Activated CD4-positive, alpha-beta T cell treated with anti-CD3 and anti-CD28 coated beads, Interleukin-2, amount 10 ng/mL, durations not matched to agents 24 days and 14 days (primary cell): ENCODE data around the gene SPG21. TPM values are rescaled to one million over a fixed set of nuclear protein-coding genes. Genes with fewer than 3 reads are reported as not detected.

ENCODE experiments used
- DNase-seq: peaks from one replicate; pipeline ENCODE4 v3.0.0; 2022
- H3K27ac Mint-ChIP-seq: one replicate; pipeline ENCODE4 v1.8.0; 2022; ENCODE audit warnings: mild to moderate bottlenecking, mixed read lengths
- H3K27me3 Mint-ChIP-seq: one replicate; pipeline ENCODE4 v1.8.0; 2022; ENCODE audit warnings: mixed read lengths
- H3K36me3 Mint-ChIP-seq: one replicate; pipeline ENCODE4 v1.8.0; 2022; ENCODE audit warnings: low read depth, mild to moderate bottlenecking, mixed read lengths
- H3K4me1 Mint-ChIP-seq: one replicate; pipeline ENCODE4 v1.8.0; 2021; ENCODE audit warnings: mixed read lengths
- H3K4me3 Mint-ChIP-seq: one replicate; pipeline ENCODE4 v1.8.0; 2022; ENCODE audit warnings: mild to moderate bottlenecking, moderate library complexity, mixed read lengths
- H3K9me3 Mint-ChIP-seq: one replicate; pipeline ENCODE4 v1.8.0; 2021; ENCODE audit warnings: mixed read lengths
- intact Hi-C: fragments of 100-400 bp; cut with micrococcal nuclease; formaldehyde crosslinking; loops from one replicate; pipeline ENCODE4 v1.15.1; 2023
- total RNA-seq: library from RNA; stranded (reverse); gene quantifications from 2 replicates; pipeline ENCODE4 v1.2.3, GENCODE V29; 2022

SPG21 gene
- total RNA-seq, 1 donor from 2014 or later, result 76.2 TPM

DNA sequence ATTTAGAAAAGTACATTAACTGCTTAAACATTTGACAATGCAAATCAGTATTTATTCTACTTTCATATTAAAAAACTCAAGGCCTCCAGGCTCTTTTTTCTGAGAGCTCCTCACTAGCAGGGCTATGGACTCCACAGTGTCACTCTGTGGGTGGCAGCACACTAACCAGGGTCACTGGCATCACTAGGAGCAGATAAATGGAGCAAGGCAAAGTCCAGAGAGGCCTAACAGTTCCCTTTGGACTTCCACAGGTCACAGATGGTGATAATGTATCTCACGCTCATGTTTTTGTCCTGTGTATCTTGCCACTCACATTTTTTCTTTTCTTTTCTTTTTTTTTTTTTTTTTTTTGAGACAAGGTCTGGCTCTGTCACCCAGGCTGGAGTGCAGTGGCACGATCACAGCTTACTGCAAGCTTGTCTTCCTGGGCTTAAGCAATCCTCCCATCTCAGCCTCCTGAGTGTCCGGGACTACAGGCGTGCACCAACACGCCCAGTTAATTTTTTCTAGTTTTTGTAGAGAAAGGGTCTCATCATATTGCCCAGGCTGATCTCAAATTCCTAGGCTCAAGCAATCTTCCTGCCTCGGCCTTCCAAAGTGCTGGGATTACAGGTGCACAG, 7.8 kb downstream of the SPG21 start:
- no peak for DNase-seq
- Mint-ChIP-seq H3K27ac (no peak overlapping the region), H3K9me3 (no peaks in the 10 kb centered on the region), H3K27me3 (no peaks in the 10 kb centered on the region), H3K4me1 (peaks cover 20% of the 10 kb centered on the region), H3K36me3 (peaks cover 36% of the 10 kb centered on the region), H3K4me3 (no peak overlapping the region)
- intact Hi-C loops, result loop anchor here (10.0 kb wide), 1 partner anchor 137 kb away; the partner anchor contains the start of gene PLEKHO2

DNA sequence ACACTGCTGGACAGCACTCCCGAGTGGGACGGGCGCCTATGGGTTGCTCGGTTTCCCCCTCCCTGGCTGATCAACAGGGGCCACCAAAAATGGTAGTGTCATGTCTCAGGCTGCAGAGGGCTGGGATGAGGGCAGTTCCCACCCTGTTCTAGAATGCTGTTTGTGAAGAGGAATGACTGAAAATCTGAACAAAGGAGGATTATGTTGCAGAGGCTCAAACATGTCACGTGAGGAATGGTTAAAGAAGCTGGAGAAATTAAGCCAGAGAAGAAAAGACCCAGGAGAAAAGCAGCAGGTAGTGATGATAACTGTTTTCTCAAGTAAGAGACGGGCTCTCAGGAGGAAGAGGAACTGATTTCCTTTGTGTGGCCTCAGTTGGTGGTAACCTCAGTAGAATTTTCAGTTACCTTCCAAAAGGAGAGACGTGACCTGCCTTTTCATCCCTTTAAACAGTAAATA, 10.4 kb downstream of the SPG21 start:
- no peak overlapping the region for H3K27ac Mint-ChIP-seq
- H3K27me3 Mint-ChIP-seq, result no peaks in the 10 kb centered on the region
- intact Hi-C loops, result no loop called here
- H3K4me1 Mint-ChIP-seq, result peaks cover 10% of the 10 kb centered on the region
- H3K4me3 Mint-ChIP-seq, result no peak overlapping the region
- H3K9me3 Mint-ChIP-seq, result no peaks in the 10 kb centered on the region
- peaks cover 45% of the 10 kb centered on the region for H3K36me3 Mint-ChIP-seq
- no peak for DNase-seq

DNA sequence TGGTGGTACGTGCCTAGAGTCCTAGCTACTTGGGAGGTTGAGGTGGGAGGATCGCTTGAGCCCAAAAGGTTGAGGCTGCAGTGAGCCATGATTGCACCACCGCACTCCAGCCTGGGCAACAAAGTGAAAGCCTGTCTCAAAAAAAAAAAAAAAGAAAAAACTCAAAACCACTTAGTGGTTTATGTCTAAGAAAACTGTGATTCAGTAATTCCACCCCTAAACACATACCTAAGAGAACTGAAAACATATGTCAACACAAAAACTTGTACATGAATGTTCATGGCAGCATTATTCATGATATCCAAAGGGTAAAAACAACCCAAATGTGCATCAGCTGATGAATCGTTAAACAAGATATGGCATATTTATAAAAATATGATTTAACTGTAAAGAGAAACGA, 14.3 kb downstream of the SPG21 start:
- Mint-ChIP-seq H3K4me3 (no peak overlapping the region), H3K36me3 (peaks cover 50% of the 10 kb centered on the region), H3K27me3 (no peaks in the 10 kb centered on the region), H3K9me3 (no peaks in the 10 kb centered on the region), H3K27ac (peak overlapping the region; percentile 42), H3K4me1 (peaks cover 4% of the 10 kb centered on the region)
- intact Hi-C loops, result no loop called here
- DNase-seq, result peak; percentile 36

DNA sequence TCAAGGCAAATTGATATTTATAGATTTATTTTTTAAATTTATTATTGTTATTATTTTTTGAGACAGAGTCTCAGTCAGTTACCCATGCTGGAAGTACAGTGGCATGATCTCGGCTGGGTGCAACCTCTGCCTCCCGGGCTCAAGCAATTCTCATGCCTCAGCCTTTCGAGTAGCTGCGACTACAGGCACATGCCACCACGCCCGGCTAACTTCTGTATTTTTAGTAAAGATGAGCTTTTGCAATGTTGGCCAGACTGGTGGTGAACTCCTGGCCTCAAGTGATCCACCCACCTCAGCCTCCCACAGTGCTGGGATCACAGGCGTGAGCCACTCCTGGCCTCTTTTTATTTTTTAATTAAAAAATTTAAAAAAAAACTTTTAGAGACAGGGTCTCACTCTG, 19.0 kb downstream of the SPG21 start:
- peak; percentile 37 for DNase-seq
- intact Hi-C loops, result no loop called here
- H3K4me3 Mint-ChIP-seq, result no peak overlapping the region

DNA sequence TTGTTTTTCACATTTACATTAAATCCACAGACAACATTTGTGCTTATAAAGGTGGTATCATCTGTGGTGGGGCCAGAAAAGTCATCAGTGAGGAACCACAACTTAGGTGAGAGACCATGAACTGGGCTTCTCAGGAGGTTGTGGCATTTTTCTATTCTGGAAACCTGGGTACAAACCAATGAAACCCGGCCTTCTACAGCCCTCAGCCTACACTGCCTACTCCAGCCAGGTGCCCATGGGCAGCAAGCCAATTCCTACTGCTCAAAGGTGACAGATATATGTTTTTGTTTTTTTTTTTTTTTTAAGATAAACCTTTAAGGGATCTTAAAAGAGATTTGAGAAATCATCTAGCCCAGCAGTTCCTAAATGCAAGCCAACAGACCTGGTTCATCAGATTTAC, 20.3 kb downstream of the SPG21 start:
- Mint-ChIP-seq H3K27me3 (no peaks in the 10 kb centered on the region), H3K4me3 (no peak overlapping the region), H3K9me3 (no peaks in the 10 kb centered on the region), H3K4me1 (no peaks in the 10 kb centered on the region), H3K36me3 (peaks cover 44% of the 10 kb centered on the region), H3K27ac (no peak overlapping the region)
- intact Hi-C loops, result no loop called here
- peak; percentile 41 for DNase-seq

More for the DNA sequence above, 19.0 kb downstream of the SPG21 start:
- Mint-ChIP-seq H3K9me3 (no peaks in the 10 kb centered on the region), H3K27ac (no peak overlapping the region), H3K27me3 (no peaks in the 10 kb centered on the region), H3K4me1 (peaks cover 3% of the 10 kb centered on the region), H3K36me3 (peaks cover 43% of the 10 kb centered on the region)

DNA sequence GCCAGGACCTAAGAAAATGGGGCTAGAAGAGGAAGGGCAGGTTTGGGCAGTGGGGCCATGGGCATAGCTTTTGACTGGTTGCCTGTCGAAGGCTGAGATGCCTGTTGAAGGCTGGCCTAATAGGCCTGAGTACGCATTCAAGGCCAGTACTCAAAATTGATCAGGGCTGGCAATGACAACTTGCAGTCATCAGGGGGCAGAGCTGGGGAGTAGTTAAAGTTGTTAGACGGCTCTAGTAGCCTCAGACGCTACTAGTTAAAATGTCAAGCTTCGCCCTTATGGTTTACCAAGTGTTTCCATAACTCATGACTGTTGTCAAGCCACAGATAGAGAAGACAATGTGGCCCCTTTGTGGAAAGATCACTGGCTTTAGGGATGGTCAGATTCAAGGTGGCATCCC, 28.7 kb downstream of the SPG21 start:
- no peak overlapping the region for H3K27ac Mint-ChIP-seq
- H3K36me3 Mint-ChIP-seq, result peaks cover 69% of the 10 kb centered on the region
- H3K27me3 Mint-ChIP-seq, result no peaks in the 10 kb centered on the region
- DNase-seq, result peak; percentile 45
- no peak overlapping the region for H3K4me3 Mint-ChIP-seq
- no peaks in the 10 kb centered on the region for H3K9me3 Mint-ChIP-seq
- intact Hi-C loops, result no loop called here
- H3K4me1 Mint-ChIP-seq, result no peaks in the 10 kb centered on the region

DNA sequence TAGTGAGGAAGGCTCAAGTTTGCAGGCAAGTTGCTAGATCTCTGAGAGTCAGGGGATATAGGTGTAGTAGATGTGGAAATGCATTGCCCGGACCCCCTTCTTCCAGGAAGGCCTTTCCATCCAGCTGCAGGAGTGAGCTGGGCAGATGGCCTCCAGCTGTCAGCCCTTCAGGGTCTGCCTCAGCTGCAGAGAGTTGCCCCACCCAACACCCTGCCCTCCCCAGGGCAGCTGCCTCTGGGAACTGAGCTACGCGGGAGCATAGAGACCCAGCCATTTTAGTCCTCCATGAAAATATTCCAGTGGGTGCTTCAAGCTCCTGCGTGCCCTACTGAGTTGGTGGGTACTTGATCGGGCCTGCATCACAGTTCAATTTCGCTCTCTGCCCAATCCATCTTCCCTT, 29.6 kb downstream of the SPG21 start:
- intact Hi-C loops, result no loop called here
- Mint-ChIP-seq H3K4me1 (no peaks in the 10 kb centered on the region), H3K36me3 (peaks cover 71% of the 10 kb centered on the region), H3K27ac (no peak overlapping the region), H3K27me3 (no peaks in the 10 kb centered on the region), H3K9me3 (no peaks in the 10 kb centered on the region), H3K4me3 (no peak overlapping the region)
- DNase-seq, result no peak

DNA sequence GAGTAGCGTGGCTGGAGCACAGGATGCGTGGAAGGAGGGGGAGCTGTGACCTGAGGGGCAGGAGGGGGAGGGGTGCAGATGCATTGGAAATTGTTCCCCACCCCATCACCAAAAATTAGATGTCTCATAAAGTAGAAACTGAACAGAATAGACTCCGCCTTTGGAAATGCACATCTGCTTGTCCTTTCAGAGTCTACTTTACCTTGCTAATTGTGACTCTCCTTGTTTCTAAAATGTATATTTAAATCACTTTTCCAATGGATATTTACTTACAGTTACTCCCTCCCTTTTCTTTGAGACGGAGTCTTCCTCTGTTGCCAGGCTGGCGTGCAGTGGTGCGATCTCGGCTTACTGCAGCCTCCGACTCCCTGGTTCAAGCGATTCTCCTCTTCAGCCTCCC, 30.6 kb downstream of the SPG21 start:
- no peaks in the 10 kb centered on the region for H3K4me1 Mint-ChIP-seq
- H3K27ac Mint-ChIP-seq, result no peak overlapping the region
- no peak overlapping the region for H3K4me3 Mint-ChIP-seq
- peaks cover 62% of the 10 kb centered on the region for H3K36me3 Mint-ChIP-seq
- no peaks in the 10 kb centered on the region for H3K27me3 Mint-ChIP-seq
- no peaks in the 10 kb centered on the region for H3K9me3 Mint-ChIP-seq
- peak; percentile 41 for DNase-seq
- intact Hi-C loops, result no loop called here

DNA sequence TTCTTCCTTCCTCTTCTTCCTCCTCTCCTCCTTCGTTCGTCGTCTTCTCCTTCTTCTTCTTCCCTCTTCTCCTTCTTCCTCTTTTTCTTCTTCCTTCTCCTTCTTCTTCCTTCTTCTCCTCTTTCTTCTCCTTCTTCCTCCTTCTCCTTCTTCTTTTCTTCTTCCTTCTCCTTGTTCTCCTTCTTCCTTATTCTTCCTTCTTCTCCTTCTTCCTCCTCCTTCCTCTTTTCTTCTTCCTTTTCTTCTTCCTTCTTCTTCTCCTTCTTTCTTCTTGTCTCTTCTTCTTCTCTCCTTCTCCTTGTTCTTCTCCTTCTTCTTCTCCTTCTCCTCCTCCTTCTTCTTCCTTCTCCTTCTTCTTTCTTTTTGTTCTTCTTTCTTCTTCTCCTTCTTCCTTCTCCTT, 35.3 kb downstream of the SPG21 start:
- intact Hi-C loops, result no loop called here
- H3K27ac Mint-ChIP-seq, result no peak overlapping the region
- H3K9me3 Mint-ChIP-seq, result no peaks in the 10 kb centered on the region
- H3K36me3 Mint-ChIP-seq, result peaks cover 24% of the 10 kb centered on the region
- H3K27me3 Mint-ChIP-seq, result no peaks in the 10 kb centered on the region
- no peak overlapping the region for H3K4me3 Mint-ChIP-seq
- peaks cover 3% of the 10 kb centered on the region for H3K4me1 Mint-ChIP-seq
- no peak for DNase-seq

DNA sequence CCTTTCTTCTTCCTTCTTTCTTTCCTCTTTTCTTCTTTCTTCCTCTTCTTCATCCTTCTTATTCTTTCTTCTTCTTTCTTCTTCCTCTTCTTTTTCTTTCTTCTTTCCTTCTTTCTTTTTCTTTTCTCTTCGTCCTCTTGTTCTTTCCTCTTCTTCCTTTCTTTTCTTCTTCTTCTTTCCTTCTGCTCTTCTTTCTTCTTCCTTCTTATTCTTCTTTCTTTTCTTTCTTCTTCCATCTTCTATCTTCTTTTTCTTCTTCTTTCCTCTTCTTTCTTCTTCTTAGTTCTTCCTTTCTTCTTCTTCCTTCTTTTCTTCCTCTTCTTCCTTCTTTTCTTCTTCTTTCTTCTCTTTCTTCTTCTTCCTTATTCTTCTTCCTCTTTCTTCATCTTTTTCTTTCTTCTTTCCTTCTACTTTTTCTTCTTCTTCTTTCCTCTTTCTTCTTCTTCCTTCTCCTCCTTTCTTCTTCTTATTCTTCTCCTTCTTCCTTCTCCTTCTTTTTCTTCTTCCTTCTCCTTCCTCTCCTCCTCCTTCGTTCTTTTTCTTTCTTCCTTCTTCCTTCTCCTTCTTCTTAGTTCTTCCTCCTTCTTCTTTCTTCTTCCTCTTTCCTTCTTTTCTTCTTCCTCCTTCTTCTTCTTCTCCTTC, 37.8 kb downstream of the SPG21 start:
- H3K4me3 Mint-ChIP-seq, result no peak overlapping the region
- no peak for DNase-seq
- peak overlapping the region; percentile 10 for H3K27ac Mint-ChIP-seq
- H3K4me1 Mint-ChIP-seq, result peaks cover 3% of the 10 kb centered on the region
- intact Hi-C loops, result no loop called here
- H3K27me3 Mint-ChIP-seq, result no peaks in the 10 kb centered on the region
- peaks cover 11% of the 10 kb centered on the region for H3K36me3 Mint-ChIP-seq
- no peaks in the 10 kb centered on the region for H3K9me3 Mint-ChIP-seq

DNA sequence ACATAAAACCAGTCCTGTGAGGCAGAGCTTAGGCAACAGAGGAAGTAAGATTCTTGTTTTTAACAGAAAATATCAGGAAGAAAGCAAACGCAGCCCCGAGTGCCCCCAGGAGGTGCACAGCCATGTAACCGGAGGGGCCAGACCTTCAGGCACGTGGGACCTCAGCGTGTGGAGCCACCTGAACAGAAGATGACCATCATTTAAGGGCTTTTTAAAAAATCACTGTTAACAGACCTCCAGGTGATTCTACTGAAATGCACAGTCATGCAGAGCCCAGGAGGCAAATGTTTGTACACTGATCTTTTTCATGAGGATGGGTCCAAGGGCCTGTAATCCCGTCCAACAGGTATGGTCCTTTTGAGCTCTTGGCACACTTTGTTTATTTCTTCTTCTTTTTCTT, 38.8 kb downstream of the SPG21 start:
- H3K27me3 Mint-ChIP-seq, result no peaks in the 10 kb centered on the region
- peaks cover 7% of the 10 kb centered on the region for H3K36me3 Mint-ChIP-seq
- DNase-seq, result peak; percentile 49
- intact Hi-C loops, result no loop called here
- peak overlapping the region; percentile 3 for H3K27ac Mint-ChIP-seq
- peaks cover 3% of the 10 kb centered on the region for H3K4me1 Mint-ChIP-seq
- H3K9me3 Mint-ChIP-seq, result no peaks in the 10 kb centered on the region
- H3K4me3 Mint-ChIP-seq, result no peak overlapping the region

DNA sequence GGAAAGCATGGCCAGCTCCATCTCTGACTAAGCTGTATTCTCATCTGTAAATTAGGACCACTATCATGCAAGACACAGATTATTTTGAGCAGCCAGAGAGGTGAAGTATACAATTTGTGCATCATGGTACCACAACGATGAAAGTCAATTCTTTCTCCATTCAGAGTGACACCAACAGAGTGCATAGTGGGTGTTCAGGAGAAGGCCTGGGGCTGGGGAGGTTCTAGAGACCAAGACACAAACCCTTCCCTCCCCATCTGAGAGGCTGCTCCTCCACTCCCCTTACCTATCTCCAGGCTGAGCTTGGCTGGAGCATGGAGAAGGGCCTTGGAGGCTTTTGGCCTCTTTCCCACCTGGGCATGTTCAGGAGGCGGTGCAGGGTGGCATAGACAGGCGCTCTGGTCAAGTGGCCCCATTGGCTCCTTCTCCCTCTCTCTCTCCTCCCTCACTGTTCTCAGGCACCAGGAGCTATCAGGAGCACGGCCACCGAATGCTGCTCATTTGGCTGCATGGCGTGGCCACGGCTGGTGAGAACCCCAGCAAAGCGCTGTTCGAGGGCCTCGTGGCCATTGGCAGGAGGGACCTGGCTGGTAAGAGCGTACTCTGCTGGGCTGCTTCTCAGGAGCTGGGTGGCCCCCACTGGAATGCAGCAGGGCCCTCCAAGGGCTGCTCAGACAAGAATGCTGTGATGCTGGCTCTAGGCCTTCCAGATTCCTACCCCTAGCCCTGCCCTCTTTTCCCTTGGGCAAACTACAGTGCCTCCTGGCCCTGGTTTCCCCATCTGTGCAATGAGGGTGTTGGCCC, 40.1 kb downstream of the SPG21 start:
- no peaks in the 10 kb centered on the region for H3K27me3 Mint-ChIP-seq
- H3K4me1 Mint-ChIP-seq, result peaks cover 3% of the 10 kb centered on the region
- H3K36me3 Mint-ChIP-seq, result no peaks in the 10 kb centered on the region
- intact Hi-C loops, result no loop called here
- no peak overlapping the region for H3K27ac Mint-ChIP-seq
- no peaks in the 10 kb centered on the region for H3K9me3 Mint-ChIP-seq
- peak; percentile 53 for DNase-seq
- no peak overlapping the region for H3K4me3 Mint-ChIP-seq

DNA sequence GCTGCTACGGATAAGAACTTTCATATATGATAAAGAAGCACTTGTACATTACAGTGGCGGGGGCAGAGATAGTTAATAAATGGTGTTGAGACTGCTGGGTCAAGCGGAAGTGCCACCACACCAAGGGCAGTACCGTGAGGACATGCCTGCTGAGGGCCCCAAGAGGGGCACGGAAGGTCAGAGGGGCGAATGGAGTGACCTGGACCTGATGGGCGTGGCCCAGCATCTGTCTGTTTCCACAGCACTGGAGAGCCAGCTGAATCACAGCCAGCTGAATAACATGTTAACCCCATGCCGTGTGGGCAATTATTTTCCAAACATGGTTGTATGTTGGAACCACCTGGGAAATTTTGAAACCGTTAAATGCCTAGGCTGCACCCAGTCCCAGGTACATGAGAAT, 40.8 kb downstream of the SPG21 start:
- Mint-ChIP-seq H3K36me3 (no peaks in the 10 kb centered on the region), H3K9me3 (no peaks in the 10 kb centered on the region), H3K27ac (no peak overlapping the region), H3K4me3 (no peak overlapping the region), H3K4me1 (peaks cover 3% of the 10 kb centered on the region), H3K27me3 (no peaks in the 10 kb centered on the region)
- intact Hi-C loops, result no loop called here
- DNase-seq, result peak; percentile 50

DNA sequence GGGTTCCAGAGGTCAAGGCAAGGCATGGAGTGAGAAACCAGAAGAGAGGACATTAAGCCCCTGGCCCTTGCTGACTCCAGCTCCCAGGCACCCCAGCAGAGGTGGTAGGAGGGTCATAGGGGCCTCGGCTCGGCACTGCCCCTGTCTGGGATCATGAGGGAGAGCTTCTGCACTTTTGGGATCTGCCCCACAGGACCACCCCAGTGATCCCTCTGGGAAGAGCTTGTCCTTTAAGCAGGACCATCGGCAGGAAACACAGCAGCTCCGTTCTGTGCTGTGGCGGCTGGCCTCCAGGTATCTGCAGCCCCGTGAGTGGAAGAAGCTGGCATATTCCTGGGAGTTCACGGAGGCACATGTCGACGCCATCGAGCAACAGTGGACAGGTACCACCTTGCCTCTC, 42.5 kb downstream of the SPG21 start:
- no peaks in the 10 kb centered on the region for H3K36me3 Mint-ChIP-seq
- peak; percentile 54 for DNase-seq
- no peaks in the 10 kb centered on the region for H3K27me3 Mint-ChIP-seq
- H3K4me3 Mint-ChIP-seq, result no peak overlapping the region
- H3K27ac Mint-ChIP-seq, result no peak overlapping the region
- peaks cover 3% of the 10 kb centered on the region for H3K4me1 Mint-ChIP-seq
- intact Hi-C loops, result no loop called here
- no peaks in the 10 kb centered on the region for H3K9me3 Mint-ChIP-seq
